ENCODE measurements around the gene CRIP3. TPM values are rescaled to one million over a fixed set of nuclear protein-coding genes. Genes with fewer than 3 reads are reported as not detected.
A peak's percentile ranks its signal among the peaks of the same experiment; 100 is the strongest.

CRIP3 gene
- total RNA-seq, 4 donors from 2014 or later = 0.45 to 0.93 TPM; not detected in 2

DNA sequence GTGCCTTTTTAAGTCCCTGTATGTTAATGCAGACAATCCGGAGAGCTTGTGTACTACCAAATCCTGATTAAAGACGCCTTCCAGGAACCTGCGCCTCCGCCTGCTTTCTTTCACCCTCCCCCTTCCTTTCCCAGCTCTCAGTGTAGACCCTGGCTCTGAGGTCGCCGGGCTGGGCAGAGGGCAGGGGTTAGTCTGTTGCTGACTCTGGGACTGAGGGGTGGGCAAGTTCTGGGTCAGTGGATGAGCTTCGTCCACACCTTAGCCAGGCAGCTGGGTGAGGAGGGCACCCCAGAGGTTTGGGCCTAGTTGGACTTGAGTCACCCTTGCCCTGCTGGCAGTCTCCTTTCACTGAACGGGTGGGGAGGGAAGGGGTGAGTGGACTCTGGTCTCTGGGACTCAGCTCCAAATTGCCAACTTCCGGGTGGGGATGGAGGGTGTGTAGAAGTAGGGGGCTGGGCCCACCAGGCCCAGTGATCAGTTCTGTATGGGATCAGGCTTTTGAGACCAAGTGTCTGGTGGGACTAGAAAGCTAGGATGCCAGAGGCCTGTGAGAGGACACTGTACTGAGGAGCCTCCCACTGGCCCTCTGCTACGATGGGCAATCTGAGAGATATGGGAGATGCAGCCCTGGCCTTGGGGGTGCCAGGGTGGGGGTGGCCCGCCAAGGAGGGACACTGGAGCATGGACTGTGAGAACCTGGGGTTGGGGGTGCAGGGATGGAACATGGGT lies 31.9 kb downstream of the CRIP3 start:
- no peaks in the 10 kb centered on the region for H3K9me3 ChIP-seq
- peaks cover 10 to 18% of the 10 kb centered on the region in 2 donors for H3K4me1 ChIP-seq
- no peak for DNase-seq
- H3K27me3 ChIP-seq = no peaks in the 10 kb centered on the region
- 85 to 89% methylated on average over 11 of the region's 11 CpGs for WGBS, 2 donors
- H3K27ac ChIP-seq = no peak overlapping the region
- TF ChIP-seq, protein P1, sequence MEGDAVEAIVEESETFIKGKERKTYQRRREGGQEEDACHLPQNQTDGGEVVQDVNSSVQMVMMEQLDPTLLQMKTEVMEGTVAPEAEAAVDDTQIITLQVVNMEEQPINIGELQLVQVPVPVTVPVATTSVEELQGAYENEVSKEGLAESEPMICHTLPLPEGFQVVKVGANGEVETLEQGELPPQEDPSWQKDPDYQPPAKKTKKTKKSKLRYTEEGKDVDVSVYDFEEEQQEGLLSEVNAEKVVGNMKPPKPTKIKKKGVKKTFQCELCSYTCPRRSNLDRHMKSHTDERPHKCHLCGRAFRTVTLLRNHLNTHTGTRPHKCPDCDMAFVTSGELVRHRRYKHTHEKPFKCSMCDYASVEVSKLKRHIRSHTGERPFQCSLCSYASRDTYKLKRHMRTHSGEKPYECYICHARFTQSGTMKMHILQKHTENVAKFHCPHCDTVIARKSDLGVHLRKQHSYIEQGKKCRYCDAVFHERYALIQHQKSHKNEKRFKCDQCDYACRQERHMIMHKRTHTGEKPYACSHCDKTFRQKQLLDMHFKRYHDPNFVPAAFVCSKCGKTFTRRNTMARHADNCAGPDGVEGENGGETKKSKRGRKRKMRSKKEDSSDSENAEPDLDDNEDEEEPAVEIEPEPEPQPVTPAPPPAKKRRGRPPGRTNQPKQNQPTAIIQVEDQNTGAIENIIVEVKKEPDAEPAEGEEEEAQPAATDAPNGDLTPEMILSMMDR (IDR thresholded peaks at IDR 0.05) = no peak
- no peak overlapping the region for H3K4me3 ChIP-seq (replicated peaks in 1 of 3)
- intact Hi-C loops (cut with DNase I) = no loop called here
- H3K36me3 ChIP-seq = no peaks in the 10 kb centered on the region

DNA sequence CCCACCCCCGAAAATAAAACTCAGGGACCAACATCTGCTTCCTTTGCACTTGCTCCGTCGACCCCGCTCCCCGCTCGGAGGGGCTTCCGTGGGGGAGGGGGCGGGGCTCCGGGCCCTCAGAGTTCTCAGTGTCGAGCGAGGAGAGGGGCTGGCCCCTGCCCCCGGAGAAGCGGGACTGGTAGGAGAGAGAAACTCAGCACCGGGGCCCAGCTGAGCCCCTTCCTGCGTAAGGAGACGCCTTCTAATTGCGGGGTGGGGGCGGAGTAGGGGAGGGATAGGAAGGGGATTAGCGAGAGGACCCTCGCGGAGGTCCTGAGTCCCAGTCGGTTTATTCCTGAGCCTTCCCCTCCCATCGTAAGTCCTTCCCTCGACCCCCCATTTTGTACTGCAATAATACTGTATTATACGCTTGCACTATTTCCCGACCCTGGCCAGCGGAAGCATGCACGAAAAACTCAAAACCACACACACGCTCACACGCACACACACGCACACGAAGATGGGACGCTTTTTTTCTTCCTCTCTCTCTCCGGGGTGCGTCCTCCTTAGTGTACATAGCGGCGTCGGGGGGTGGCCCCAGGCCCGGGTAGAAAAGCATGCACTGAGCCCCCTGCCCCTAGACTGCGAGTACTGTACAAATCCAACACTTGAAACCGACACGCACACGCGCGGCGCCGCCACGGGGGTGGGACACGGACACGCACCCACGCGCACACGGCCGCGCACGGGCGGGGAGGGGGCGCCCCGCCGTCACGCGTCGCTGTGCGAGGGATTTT lies 32.6 kb downstream of the CRIP3 start:
- intact Hi-C loops (cut with DNase I) = no loop called here
- Histone ChIP-seq H3K27me3 (no peaks in the 10 kb centered on the region), H3K4me3 (replicated peaks in 1 of 3) (peak overlapping the region in 1 of 3 donors; percentile 33), H3K27ac (no peak overlapping the region), H3K36me3 (no peaks in the 10 kb centered on the region), H3K4me1 (peaks cover 15 to 24% of the 10 kb centered on the region in 2 donors), H3K9me3 (no peaks in the 10 kb centered on the region)
- TF ChIP-seq, protein P1 (IDR thresholded peaks at IDR 0.05) = no peak
- no peak for TF ChIP-seq POLR2A (IDR thresholded peaks at IDR 0.05)
- DNase-seq = no peak
- 8 to 15% methylated on average over 30 to 44 of the region's 64 CpGs for WGBS, 2 donors

DNA sequence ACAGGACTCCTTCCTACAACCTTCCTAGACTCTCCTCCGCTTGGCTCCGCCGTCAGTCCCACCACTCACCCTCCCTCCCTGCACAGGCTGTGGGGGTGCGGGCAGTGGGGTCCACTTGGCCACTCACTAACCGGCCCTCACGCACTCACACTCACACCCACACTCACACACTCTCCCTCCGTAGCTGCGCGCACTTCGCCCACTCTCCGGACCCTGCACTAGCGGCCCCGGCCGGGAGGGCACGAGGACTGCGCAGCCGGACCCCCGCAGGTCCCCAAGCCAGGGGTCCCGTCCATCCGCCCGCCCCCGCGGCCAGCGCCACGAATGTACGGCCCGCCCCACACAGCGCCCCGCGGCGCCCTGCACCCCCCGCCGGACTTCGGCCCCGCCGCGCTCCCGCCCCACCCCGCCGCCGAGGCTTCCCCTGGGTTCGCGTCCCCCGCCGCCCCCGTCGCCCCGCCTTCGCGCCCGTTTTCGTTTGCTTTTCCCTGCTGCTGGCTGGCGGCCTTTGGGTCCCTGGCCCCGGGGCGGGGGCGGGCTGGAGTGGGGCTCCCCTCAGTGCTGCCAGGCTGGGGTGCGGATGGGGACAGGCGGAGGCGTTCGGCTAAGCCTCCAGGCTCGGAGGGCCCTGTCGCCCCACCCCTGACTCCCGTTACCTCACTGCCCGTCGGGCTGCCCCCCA lies 33.6 kb downstream of the CRIP3 start:
- H3K9me3 ChIP-seq = no peaks in the 10 kb centered on the region
- H3K4me3 ChIP-seq (replicated peaks in 1 of 3) = peak overlapping the region in 1 of 3 donors; percentile 33
- DNase-seq = peak; percentile 19 to 22
- H3K27ac ChIP-seq = no peak overlapping the region
- 9 to 40% methylated on average over 5 to 24 of the region's 65 CpGs for WGBS, 2 donors
- no peaks in the 10 kb centered on the region for H3K27me3 ChIP-seq
- H3K4me1 ChIP-seq = peaks cover 22 to 33% of the 10 kb centered on the region in 2 donors
- H3K36me3 ChIP-seq = no peaks in the 10 kb centered on the region
- TF ChIP-seq, protein P1 (IDR thresholded peaks at IDR 0.05) = no peak
- intact Hi-C loops (cut with DNase I) = no loop called here

DNA sequence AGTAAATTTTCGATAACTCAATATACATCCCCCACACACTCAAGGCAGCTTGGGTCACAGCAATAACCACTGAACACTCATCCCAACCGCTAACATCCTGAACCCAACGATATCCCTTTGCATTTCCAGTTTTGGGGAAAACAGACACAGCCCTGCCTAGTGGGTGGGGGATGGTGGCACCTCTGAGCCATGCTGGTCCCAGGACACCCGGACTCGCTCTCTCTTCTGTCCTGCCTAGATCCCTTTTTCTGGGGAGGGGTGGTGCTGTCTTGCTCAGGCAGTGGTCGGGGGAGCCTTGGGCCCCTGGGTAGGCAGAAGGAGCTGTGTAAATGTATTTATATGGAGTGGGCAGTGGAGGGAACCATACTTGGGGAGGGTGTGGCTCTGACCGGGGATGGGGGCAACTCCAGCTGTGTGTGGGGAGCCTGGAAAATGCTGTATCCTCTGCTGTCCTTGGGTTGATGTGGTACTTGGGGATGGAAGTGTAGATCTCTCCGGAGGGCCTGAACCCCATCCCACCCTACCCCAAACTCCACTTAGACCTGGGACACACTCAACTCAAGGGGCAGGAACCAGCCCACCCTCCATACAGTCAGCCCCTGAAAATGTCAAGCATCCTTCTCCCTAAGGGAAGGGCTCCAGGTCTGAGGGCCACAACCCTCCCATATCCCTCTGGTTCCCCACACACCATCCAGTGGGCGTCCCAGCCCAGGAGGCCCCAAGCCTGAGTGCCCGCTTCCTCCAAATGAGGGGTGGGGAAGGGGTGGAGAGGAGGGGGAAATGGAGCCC lies 34.3 kb downstream of the CRIP3 start:
- TF ChIP-seq, protein P1 (IDR thresholded peaks at IDR 0.05) = no peak
- TF ChIP-seq POLR2A (IDR thresholded peaks at IDR 0.05) = no peak
- peaks cover 29 to 40% of the 10 kb centered on the region in 2 donors for H3K4me1 ChIP-seq
- H3K36me3 ChIP-seq = no peaks in the 10 kb centered on the region
- no peak overlapping the region for H3K4me3 ChIP-seq (replicated peaks in 1 of 3)
- no peak overlapping the region for H3K27ac ChIP-seq
- H3K9me3 ChIP-seq = no peaks in the 10 kb centered on the region
- 76 to 79% methylated on average over 8 to 10 of the region's 10 CpGs for WGBS, 2 donors
- H3K27me3 ChIP-seq = no peaks in the 10 kb centered on the region
- intact Hi-C loops (cut with DNase I) = no loop called here
- no peak for DNase-seq
